ENCODE measurements around the gene ZNF783. TPM values are rescaled to one million over a fixed set of nuclear protein-coding genes. Genes with fewer than 3 reads are reported as not detected.

Gene ZNF783
- total RNA-seq, 1 donor from 2014 or later, result 15.1 TPM

- Histone ChIP-seq H3K27me3 (ENCODE audit: low read depth) (no peaks in the 10 kb centered on the region), H3K4me3 (peak overlapping the region; percentile 72), H3K36me3 (peaks cover 21% of the 10 kb centered on the region), H3K4me1 (peaks cover 14% of the 10 kb centered on the region), H3K27ac (no peak overlapping the region), H3K9me3 (no peaks in the 10 kb centered on the region)
- DNase-seq, result no peak
- TF ChIP-seq CTCF (IDR thresholded peaks at IDR 0.05), result no peak
- ATAC-seq, result no peak
- intact Hi-C loops (cut with DNase I), result no loop called here
Measured at GRCh38 chr7:149284343-149284742, 22.3 kb downstream of the ZNF783 start.

- no peak for TF ChIP-seq CTCF (IDR thresholded peaks at IDR 0.05)
- H3K9me3 ChIP-seq, result no peaks in the 10 kb centered on the region
- H3K36me3 ChIP-seq, result peaks cover 19% of the 10 kb centered on the region
- ATAC-seq (peak; percentile 98 to 99), DNase-seq (peak; percentile 96)
- peaks cover 14% of the 10 kb centered on the region for H3K4me1 ChIP-seq
- intact Hi-C loops (cut with DNase I), result no loop called here
- no peaks in the 10 kb centered on the region for H3K27me3 ChIP-seq (ENCODE audit: low read depth)
- H3K27ac ChIP-seq, result no peak overlapping the region
- H3K4me3 ChIP-seq, result peak overlapping the region; percentile 72
Measured at GRCh38 chr7:149284850-149285585, 23.0 kb downstream of the ZNF783 start.

- Histone ChIP-seq H3K27ac (no peak overlapping the region), H3K4me1 (peaks cover 14% of the 10 kb centered on the region), H3K27me3 (ENCODE audit: low read depth) (no peaks in the 10 kb centered on the region), H3K4me3 (peak overlapping the region; percentile 72), H3K36me3 (peaks cover 15% of the 10 kb centered on the region), H3K9me3 (no peaks in the 10 kb centered on the region)
- no peak for TF ChIP-seq CTCF (IDR thresholded peaks at IDR 0.05)
- peak; percentile 0 to 26 for ATAC-seq
- intact Hi-C loops (cut with DNase I), result no loop called here
- DNase-seq, result no peak
Measured at GRCh38 chr7:149285603-149286002, 23.6 kb downstream of the ZNF783 start.

- intact Hi-C loops (cut with DNase I), result no loop called here
- no peak overlapping the region for H3K4me3 ChIP-seq
- H3K4me1 ChIP-seq, result peaks cover 14% of the 10 kb centered on the region
- no peak overlapping the region for H3K27ac ChIP-seq
- DNase-seq (no peak), ATAC-seq (no peak)
- TF ChIP-seq CTCF (IDR thresholded peaks at IDR 0.05), result no peak
- no peaks in the 10 kb centered on the region for H3K9me3 ChIP-seq
- H3K36me3 ChIP-seq, result peaks cover 3% of the 10 kb centered on the region
- H3K27me3 ChIP-seq (ENCODE audit: low read depth), result no peaks in the 10 kb centered on the region
Measured at GRCh38 chr7:149286811-149287400, 24.9 kb downstream of the ZNF783 start.

- Histone ChIP-seq H3K9me3 (no peaks in the 10 kb centered on the region), H3K4me1 (peaks cover 14% of the 10 kb centered on the region), H3K27me3 (ENCODE audit: low read depth) (no peaks in the 10 kb centered on the region), H3K36me3 (peaks cover 3% of the 10 kb centered on the region), H3K27ac (no peak overlapping the region), H3K4me3 (no peak overlapping the region)
- TF ChIP-seq CTCF (IDR thresholded peaks at IDR 0.05), result no peak
- no peak for DNase-seq
- intact Hi-C loops (cut with DNase I), result no loop called here
- ATAC-seq, result no peak
Measured at GRCh38 chr7:149287622-149288021, 25.6 kb downstream of the ZNF783 start.

Data from lower lobe of right lung (tissue), 2 donors.